ENCODE results near the gene ANKRD11.

- TF ChIP-seq CTCF (conservative IDR thresholded peaks at IDR 0.05; ENCODE audit: low read length) (no peak), EZH2phosphoT487 (IDR thresholded peaks at IDR 0.05; ENCODE audit: borderline replicate concordance) (no peak)
Observed at GRCh38 chr16:89347807-89348206, 142.6 kb downstream of the ANKRD11 start.

Data from Loucy (cell line).